ENCODE data around the gene GEMIN7. TPM values are rescaled to one million over a fixed set of nuclear protein-coding genes. Genes with fewer than 3 reads are reported as not detected.

Gene GEMIN7
- total and polyA plus RNA-seq, 9 donors: 9.7 to 16.0 (median 11.7) TPM

DNA sequence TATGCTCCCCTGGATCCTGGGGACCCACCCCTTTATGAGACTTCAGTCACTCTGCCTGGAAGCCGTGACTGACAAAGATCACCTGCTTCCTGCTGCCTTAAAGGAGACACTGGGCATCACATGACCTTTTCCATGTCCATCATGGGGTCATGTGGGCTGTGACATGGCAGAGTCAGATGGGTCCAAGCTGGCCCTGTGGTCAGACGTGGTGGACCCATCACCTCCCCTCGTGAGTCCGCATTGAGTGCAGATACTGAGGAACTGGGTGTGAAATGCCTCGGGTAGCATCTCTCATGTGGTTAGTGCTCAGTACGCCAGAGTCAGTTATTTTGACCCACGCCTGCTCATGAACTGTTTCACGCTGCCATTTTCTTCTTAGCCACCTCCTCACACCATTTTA, 54.6 kb downstream of the GEMIN7 start:
- H3K36me3 ChIP-seq: no peaks in the 10 kb centered on the region
- no peaks in the 10 kb centered on the region for H3K4me1 ChIP-seq (ENCODE audit: insufficient read depth)
- WGBS, 3 donors: 90 to 94% (median 92%) methylated on average over 8 of the region's 8 CpGs
- H3K9me3 ChIP-seq: no peaks in the 10 kb centered on the region
- no peak for TF ChIP-seq EP300 (IDR thresholded peaks at IDR 0.05)
- no peak for TF ChIP-seq POLR2A (IDR thresholded peaks at IDR 0.05)
- TF ChIP-seq, protein P1, sequence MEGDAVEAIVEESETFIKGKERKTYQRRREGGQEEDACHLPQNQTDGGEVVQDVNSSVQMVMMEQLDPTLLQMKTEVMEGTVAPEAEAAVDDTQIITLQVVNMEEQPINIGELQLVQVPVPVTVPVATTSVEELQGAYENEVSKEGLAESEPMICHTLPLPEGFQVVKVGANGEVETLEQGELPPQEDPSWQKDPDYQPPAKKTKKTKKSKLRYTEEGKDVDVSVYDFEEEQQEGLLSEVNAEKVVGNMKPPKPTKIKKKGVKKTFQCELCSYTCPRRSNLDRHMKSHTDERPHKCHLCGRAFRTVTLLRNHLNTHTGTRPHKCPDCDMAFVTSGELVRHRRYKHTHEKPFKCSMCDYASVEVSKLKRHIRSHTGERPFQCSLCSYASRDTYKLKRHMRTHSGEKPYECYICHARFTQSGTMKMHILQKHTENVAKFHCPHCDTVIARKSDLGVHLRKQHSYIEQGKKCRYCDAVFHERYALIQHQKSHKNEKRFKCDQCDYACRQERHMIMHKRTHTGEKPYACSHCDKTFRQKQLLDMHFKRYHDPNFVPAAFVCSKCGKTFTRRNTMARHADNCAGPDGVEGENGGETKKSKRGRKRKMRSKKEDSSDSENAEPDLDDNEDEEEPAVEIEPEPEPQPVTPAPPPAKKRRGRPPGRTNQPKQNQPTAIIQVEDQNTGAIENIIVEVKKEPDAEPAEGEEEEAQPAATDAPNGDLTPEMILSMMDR (IDR thresholded peaks at IDR 0.05): no peak
- H3K27me3 ChIP-seq: no peaks in the 10 kb centered on the region
- no peak for DNase-seq
- intact Hi-C loops (cut with DNase I): no loop called here
- no peak overlapping the region for H3K4me3 ChIP-seq
- no peak overlapping the region for H3K27ac ChIP-seq

DNA sequence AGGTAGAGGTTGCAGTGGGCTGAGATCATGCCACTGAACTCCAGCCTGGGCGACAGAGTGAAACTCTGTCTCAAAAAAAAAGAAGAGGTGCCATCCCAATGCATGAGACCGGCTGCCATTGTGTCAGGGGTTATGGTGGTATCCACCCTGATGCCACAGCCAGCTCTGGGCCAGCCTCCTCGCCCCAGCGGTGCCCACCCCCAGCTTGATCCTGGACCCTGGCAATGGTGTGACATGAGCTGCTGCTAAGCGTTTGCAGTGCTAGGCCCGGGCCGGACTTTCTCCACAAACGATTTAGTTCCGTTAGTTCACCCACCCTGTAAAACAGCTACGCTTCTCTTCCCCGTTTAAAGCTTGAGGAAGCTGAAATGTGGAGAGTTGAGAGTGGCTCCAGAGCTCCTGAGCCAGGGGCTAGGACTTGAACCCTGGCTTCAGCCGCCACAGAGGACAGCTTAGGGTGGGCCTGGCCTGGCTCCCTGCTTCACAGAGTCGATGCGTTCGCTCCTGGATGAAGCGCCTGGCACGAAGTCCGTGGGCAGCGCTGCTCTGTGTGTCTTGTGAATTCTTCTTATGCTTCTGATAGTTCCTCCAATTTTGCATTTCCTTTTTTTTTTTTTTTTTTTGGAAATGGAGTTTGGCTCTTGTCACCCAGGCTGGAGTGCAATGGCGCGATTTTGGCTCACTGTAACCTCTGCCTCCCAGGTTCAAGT, 56.3 kb downstream of the GEMIN7 start:
- TF ChIP-seq, protein P1 (IDR thresholded peaks at IDR 0.05): no peak
- no peak for TF ChIP-seq POLR2A (IDR thresholded peaks at IDR 0.05)
- no peak overlapping the region for H3K4me3 ChIP-seq
- H3K36me3 ChIP-seq: no peaks in the 10 kb centered on the region
- H3K27ac ChIP-seq: no peak overlapping the region
- no peaks in the 10 kb centered on the region for H3K27me3 ChIP-seq
- intact Hi-C loops (cut with DNase I): no loop called here
- H3K4me1 ChIP-seq (ENCODE audit: insufficient read depth): no peaks in the 10 kb centered on the region
- WGBS, 3 donors: 93 to 94% (median 94%) methylated on average over 21 of the region's 21 CpGs
- DNase-seq: no peak
- H3K9me3 ChIP-seq: no peaks in the 10 kb centered on the region

DNA sequence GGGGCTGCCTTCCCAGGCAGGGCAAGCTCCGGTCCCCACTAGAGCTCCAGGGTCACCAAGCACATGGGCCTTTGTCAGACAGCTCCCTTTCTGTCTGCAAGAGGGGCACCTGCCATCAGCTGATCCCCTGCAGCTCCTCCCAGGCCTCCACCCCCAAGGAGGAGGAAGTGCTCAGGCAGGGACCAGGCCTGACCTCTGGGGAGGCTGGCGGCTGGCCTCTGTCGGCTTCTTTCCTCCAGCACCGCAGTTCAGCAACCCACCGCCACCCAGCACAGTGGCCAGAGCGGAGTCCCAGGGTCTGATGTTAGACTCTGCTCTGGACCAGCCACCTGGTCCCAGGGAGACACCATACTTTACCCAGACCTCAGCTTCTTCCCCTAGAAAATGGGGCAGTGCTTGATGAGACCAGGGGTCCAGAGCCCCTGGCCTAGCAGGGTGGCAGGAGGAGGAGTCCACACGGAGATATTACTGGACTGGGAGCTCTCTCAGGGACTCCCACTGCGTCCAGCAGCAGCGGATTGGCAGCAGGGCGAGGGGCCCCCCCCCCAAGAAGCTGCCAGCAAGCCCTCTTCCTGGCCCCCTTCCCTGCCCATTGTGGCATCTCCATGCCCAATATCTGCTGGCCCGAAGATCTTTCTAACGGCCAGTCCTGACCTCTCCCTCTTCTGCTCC, 57.6 kb downstream of the GEMIN7 start:
- intact Hi-C loops (cut with DNase I): no loop called here
- Histone ChIP-seq H3K9me3 (no peaks in the 10 kb centered on the region), H3K36me3 (no peaks in the 10 kb centered on the region), H3K27me3 (no peaks in the 10 kb centered on the region), H3K4me1 (ENCODE audit: insufficient read depth) (no peaks in the 10 kb centered on the region), H3K4me3 (no peak overlapping the region), H3K27ac (no peak overlapping the region)
- DNase-seq: no peak
- 83 to 87% (median 86%) methylated on average over 12 of the region's 12 CpGs for WGBS, 3 donors
- TF ChIP-seq EP300 (IDR thresholded peaks at IDR 0.05): no peak
- TF ChIP-seq, protein P1 (IDR thresholded peaks at IDR 0.05): no peak
- TF ChIP-seq POLR2A (IDR thresholded peaks at IDR 0.05): no peak

DNA sequence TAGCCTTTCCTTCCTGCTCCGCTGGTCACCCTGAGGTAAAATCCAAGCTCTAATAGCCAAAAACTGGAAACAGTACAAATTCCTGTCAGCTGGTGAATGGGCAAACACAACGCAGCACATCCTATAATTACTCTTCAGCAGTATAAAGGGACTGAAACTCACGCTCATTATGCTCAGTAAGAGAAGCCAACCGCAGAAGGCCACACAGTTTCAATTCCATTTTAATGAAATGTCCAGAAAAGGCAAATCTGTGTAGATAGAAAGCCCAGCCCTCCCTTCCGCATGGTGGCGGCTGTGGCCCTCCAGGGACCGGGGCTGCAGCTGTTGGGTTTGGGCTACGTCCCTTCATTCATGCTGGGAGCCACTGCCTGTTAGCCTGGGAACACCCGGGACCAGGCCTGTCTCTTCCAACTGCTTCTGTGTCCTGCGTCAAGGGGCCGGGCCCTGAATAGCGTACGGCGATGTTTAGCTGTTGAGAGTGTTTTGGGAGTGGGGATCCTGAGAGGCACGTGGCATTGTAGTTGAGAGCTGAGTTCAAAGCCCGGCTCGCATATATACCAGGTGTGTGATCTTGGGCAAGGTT, 58.2 kb downstream of the GEMIN7 start:
- Histone ChIP-seq H3K4me3 (no peak overlapping the region), H3K27me3 (no peaks in the 10 kb centered on the region), H3K4me1 (ENCODE audit: insufficient read depth) (no peaks in the 10 kb centered on the region), H3K27ac (no peak overlapping the region), H3K9me3 (no peaks in the 10 kb centered on the region), H3K36me3 (no peaks in the 10 kb centered on the region)
- WGBS, 3 donors: 81 to 88% (median 84%) methylated on average over 17 of the region's 17 CpGs
- TF ChIP-seq POLR2A (IDR thresholded peaks at IDR 0.05) (no peak), EP300 (IDR thresholded peaks at IDR 0.05) (no peak)
- TF ChIP-seq, protein P1 (IDR thresholded peaks at IDR 0.05): no peak
- intact Hi-C loops (cut with DNase I): no loop called here
- no peak for DNase-seq
